Suprapubic skin (tissue), 3 donors: ENCODE data around the gene MAT2B.

Experiments
- POLR2A ChIP-seq, 2 donors: fragments of 450-650 bp; IDR thresholded peaks; one replicate each; pipeline ENCODE4 v1.6.1; 2017; ENCODE audit warnings: antibody characterized with exemption in 2 of 2, mild to moderate bottlenecking in 2 of 2, moderate library complexity in 2 of 2
- TF ChIP-seq, protein P1 (sequence below), 2 donors: fragments of 200-600 bp in 1 of 2; fragments of 450-650 bp in 1 of 2; sonication (generic) in 1 of 2; IDR thresholded peaks; one replicate each; pipeline ENCODE4 v1.5.1; 2016 to 2019; ENCODE audit warnings: antibody characterized with exemption in 2 of 2, mild to moderate bottlenecking in 1 of 2, moderate library complexity in 1 of 2

DNA sequence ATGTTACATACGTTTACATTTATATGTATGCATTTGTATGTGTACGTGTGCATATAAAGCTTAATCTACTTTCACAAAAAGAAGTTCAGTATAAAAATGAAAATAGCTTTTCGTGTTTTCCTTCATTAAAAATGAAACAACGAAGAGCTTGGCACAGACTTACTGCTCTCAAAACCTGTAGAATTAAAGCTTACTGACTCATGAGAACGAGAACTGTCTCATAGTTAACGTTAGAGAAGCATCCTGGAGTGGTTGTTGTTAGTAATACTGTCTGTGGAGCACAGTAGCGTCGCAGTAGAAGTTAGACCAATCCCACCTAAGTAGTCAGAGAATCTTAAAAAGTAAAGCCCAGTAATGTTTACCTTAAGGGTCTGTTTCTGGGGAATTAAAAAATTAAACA, 1.3 kb downstream of the MAT2B start:
- TF ChIP-seq, protein P1, sequence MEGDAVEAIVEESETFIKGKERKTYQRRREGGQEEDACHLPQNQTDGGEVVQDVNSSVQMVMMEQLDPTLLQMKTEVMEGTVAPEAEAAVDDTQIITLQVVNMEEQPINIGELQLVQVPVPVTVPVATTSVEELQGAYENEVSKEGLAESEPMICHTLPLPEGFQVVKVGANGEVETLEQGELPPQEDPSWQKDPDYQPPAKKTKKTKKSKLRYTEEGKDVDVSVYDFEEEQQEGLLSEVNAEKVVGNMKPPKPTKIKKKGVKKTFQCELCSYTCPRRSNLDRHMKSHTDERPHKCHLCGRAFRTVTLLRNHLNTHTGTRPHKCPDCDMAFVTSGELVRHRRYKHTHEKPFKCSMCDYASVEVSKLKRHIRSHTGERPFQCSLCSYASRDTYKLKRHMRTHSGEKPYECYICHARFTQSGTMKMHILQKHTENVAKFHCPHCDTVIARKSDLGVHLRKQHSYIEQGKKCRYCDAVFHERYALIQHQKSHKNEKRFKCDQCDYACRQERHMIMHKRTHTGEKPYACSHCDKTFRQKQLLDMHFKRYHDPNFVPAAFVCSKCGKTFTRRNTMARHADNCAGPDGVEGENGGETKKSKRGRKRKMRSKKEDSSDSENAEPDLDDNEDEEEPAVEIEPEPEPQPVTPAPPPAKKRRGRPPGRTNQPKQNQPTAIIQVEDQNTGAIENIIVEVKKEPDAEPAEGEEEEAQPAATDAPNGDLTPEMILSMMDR (IDR thresholded peaks at IDR 0.05) = no peak
- TF ChIP-seq POLR2A (IDR thresholded peaks at IDR 0.05) = no peak
